ENCODE data around the gene CSRNP3. TPM values are rescaled to one million over a fixed set of nuclear protein-coding genes. Genes with fewer than 3 reads are reported as not detected.
"Not testable (repeated sequence)": the region's sequence is repeated elsewhere in the genome, so short reads cannot be mapped to it uniquely, and the experiment has no call there.

Gene CSRNP3
- total RNA-seq, 2 donors from 2014 or later: not detected

GRCh38 chr2:165651233-165651632 lies 181.7 kb downstream of the CSRNP3 start:
- H3K4me1 Mint-ChIP-seq (ENCODE audit: low read depth in 2 of 2): no peaks in the 10 kb centered on the region
- ATAC-seq (no peak), DNase-seq (ENCODE audit: low spot score) (no peak)

GRCh38 chr2:165655661-165656060 lies 186.2 kb downstream of the CSRNP3 start:
- H3K4me1 Mint-ChIP-seq (ENCODE audit: low read depth in 2 of 2): peaks cover 0 to 2% of the 10 kb centered on the region in 2 donors
- no peaks in the 10 kb centered on the region for H3K9me3 Mint-ChIP-seq
- no peak overlapping the region for H3K27ac Mint-ChIP-seq
- H3K4me3 Mint-ChIP-seq: no peak overlapping the region
- ATAC-seq (no peak), DNase-seq (ENCODE audit: low spot score) (no peak)
- no peaks in the 10 kb centered on the region for H3K36me3 Mint-ChIP-seq
- H3K27me3 Mint-ChIP-seq: peaks cover 9 to 15% of the 10 kb centered on the region in 2 donors

More at GRCh38 chr2:165651233-165651632, 181.7 kb downstream of the CSRNP3 start:
- Mint-ChIP-seq H3K27me3 (peaks cover 5 to 18% of the 10 kb centered on the region in 2 donors), H3K9me3 (no peaks in the 10 kb centered on the region), H3K4me3 (no peak overlapping the region), H3K27ac (no peak overlapping the region), H3K36me3 (no peaks in the 10 kb centered on the region)

- H3K36me3 Mint-ChIP-seq: no peaks in the 10 kb centered on the region
- H3K27me3 Mint-ChIP-seq: peaks cover 19 to 20% of the 10 kb centered on the region in 2 donors
- H3K27ac Mint-ChIP-seq: no peak overlapping the region
- ATAC-seq (no peak), DNase-seq (ENCODE audit: low spot score) (no peak)
- H3K4me3 Mint-ChIP-seq: no peak overlapping the region
- H3K4me1 Mint-ChIP-seq (ENCODE audit: low read depth in 2 of 2): peaks cover 0 to 2% of the 10 kb centered on the region in 2 donors
- H3K9me3 Mint-ChIP-seq: no peaks in the 10 kb centered on the region
Observed at GRCh38 chr2:165660361-165660760, 190.9 kb downstream of the CSRNP3 start.

- no peaks in the 10 kb centered on the region for H3K36me3 Mint-ChIP-seq
- ATAC-seq (no peak), DNase-seq (ENCODE audit: low spot score) (no peak)
- no peak overlapping the region for H3K4me3 Mint-ChIP-seq
- peaks cover 19 to 20% of the 10 kb centered on the region in 2 donors for H3K27me3 Mint-ChIP-seq
- peaks cover 0 to 2% of the 10 kb centered on the region in 2 donors for H3K4me1 Mint-ChIP-seq (ENCODE audit: low read depth in 2 of 2)
- no peak overlapping the region for H3K27ac Mint-ChIP-seq
- peaks cover 11% of the 10 kb centered on the region for H3K9me3 Mint-ChIP-seq
Observed at GRCh38 chr2:165662720-165663119, 193.2 kb downstream of the CSRNP3 start.

GRCh38 chr2:165665614-165666013 lies 196.1 kb downstream of the CSRNP3 start:
- no peaks in the 10 kb centered on the region for H3K36me3 Mint-ChIP-seq
- peaks cover 5 to 13% of the 10 kb centered on the region in 2 donors for H3K27me3 Mint-ChIP-seq
- no peak overlapping the region for H3K27ac Mint-ChIP-seq
- peaks cover 11% of the 10 kb centered on the region for H3K9me3 Mint-ChIP-seq
- no peak for DNase-seq (ENCODE audit: low spot score)
- no peaks in the 10 kb centered on the region for H3K4me1 Mint-ChIP-seq (ENCODE audit: low read depth in 2 of 2)
- H3K4me3 Mint-ChIP-seq: no peak overlapping the region
- ATAC-seq: no peak

DNA sequence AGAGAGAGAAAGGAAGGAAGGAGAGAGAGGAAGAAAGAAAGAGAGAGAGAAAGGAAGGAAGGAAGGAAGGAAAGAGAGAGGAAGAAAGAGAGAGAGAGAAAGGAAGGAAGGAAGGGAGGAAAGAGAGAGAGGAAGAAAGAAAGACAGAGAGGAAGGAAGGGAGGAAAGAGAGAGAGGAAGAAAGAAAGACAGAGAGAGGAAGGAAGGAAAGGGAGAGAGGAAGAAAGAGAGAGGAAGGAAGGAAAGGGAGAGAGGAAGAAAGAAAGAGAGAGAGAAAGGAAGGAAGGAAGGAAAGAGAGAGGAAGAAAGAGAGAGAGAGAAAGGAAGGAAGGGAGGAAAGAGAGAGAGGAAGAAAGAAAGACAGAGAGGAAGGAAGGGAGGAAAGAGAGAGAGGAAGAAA lies 196.6 kb downstream of the CSRNP3 start:
- Mint-ChIP-seq H3K9me3 (peaks cover 11% of the 10 kb centered on the region), H3K27me3 (peaks cover 5 to 13% of the 10 kb centered on the region in 2 donors)
- DNase-seq (ENCODE audit: low spot score); H3K4me3 Mint-ChIP-seq; H3K36me3 Mint-ChIP-seq; H3K27ac Mint-ChIP-seq; H3K4me1 Mint-ChIP-seq (ENCODE audit: low read depth in 2 of 2); ATAC-seq: not testable (repeated sequence)

- Mint-ChIP-seq H3K36me3 (no peaks in the 10 kb centered on the region), H3K27ac (no peak overlapping the region), H3K4me3 (no peak overlapping the region), H3K9me3 (peaks cover 11% of the 10 kb centered on the region), H3K27me3 (peaks cover 5 to 13% of the 10 kb centered on the region in 2 donors), H3K4me1 (ENCODE audit: low read depth in 2 of 2) (no peaks in the 10 kb centered on the region)
- DNase-seq (ENCODE audit: low spot score) (no peak), ATAC-seq (no peak)
Observed at GRCh38 chr2:165666605-165667004, 197.1 kb downstream of the CSRNP3 start.

- Mint-ChIP-seq H3K27ac (no peak overlapping the region), H3K4me1 (ENCODE audit: low read depth in 2 of 2) (no peaks in the 10 kb centered on the region), H3K36me3 (no peaks in the 10 kb centered on the region), H3K27me3 (peaks cover 5 to 16% of the 10 kb centered on the region in 2 donors), H3K9me3 (peaks cover 11% of the 10 kb centered on the region), H3K4me3 (no peak overlapping the region)
- no peak for DNase-seq (ENCODE audit: low spot score)
- no peak for ATAC-seq
Observed at GRCh38 chr2:165667375-165667774, 197.9 kb downstream of the CSRNP3 start.

- Mint-ChIP-seq H3K27me3 (peaks cover 0 to 10% of the 10 kb centered on the region in 2 donors), H3K4me1 (ENCODE audit: low read depth in 2 of 2) (no peaks in the 10 kb centered on the region), H3K4me3 (no peak overlapping the region), H3K27ac (no peak overlapping the region), H3K9me3 (no peaks in the 10 kb centered on the region), H3K36me3 (no peaks in the 10 kb centered on the region)
- DNase-seq (ENCODE audit: low spot score): no peak
- ATAC-seq: no peak
Observed at GRCh38 chr2:165674780-165675179, 205.3 kb downstream of the CSRNP3 start.

DNA sequence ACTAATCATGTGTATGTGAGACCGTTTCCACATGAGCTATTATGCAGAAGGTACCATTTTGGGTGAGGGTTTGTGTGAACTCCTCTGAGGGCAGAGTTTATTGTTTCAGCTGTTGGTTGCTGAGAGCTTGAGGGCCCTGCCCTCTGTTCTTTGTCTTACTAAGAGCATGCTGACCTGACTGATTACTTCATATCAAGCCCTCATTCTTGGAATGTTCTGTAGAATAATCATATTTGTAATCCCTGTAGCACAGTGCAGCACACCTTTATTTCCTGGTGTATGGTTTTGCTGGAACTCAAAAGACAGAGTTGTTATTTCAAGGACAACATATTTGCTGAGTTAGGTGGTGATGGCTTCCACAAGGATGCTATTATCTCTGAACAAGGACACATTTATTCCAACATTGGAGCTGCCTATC lies 206.1 kb downstream of the CSRNP3 start:
- Mint-ChIP-seq H3K4me1 (ENCODE audit: low read depth in 2 of 2) (no peaks in the 10 kb centered on the region), H3K9me3 (no peaks in the 10 kb centered on the region), H3K27ac (no peak overlapping the region), H3K4me3 (no peak overlapping the region), H3K36me3 (no peaks in the 10 kb centered on the region), H3K27me3 (peaks cover 0 to 10% of the 10 kb centered on the region in 2 donors)
- ATAC-seq (no peak), DNase-seq (ENCODE audit: low spot score) (no peak)

GRCh38 chr2:165678882-165679281 lies 209.4 kb downstream of the CSRNP3 start:
- no peak for DNase-seq (ENCODE audit: low spot score)
- H3K36me3 Mint-ChIP-seq: no peaks in the 10 kb centered on the region
- no peaks in the 10 kb centered on the region for H3K9me3 Mint-ChIP-seq
- no peaks in the 10 kb centered on the region for H3K4me1 Mint-ChIP-seq (ENCODE audit: low read depth in 2 of 2)
- no peak for ATAC-seq
- H3K27me3 Mint-ChIP-seq: peaks cover 7 to 13% of the 10 kb centered on the region in 2 donors
- no peak overlapping the region for H3K4me3 Mint-ChIP-seq
- H3K27ac Mint-ChIP-seq: no peak overlapping the region

DNA sequence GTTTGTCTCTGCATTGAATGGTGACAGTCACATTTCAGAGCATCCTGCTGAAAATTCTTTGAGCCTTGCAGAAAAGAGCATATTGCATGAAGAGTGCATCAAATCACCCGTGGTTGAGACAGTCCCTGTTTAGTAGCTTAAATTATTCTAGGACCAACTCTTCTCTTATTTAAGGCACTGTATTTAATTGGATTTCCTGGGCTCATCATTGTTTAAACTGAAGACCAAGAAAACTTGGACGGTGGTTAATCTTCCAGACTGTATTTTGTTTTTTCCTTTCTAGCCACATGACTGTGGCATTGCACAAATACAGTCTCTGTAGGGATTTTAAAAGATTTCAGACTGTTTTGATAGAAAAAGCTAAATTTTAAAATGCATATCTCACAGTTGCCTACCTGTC lies 210.1 kb downstream of the CSRNP3 start:
- H3K36me3 Mint-ChIP-seq: no peaks in the 10 kb centered on the region
- no peaks in the 10 kb centered on the region for H3K9me3 Mint-ChIP-seq
- no peaks in the 10 kb centered on the region for H3K4me1 Mint-ChIP-seq (ENCODE audit: low read depth in 2 of 2)
- no peak overlapping the region for H3K4me3 Mint-ChIP-seq
- H3K27me3 Mint-ChIP-seq: peaks cover 7 to 16% of the 10 kb centered on the region in 2 donors
- DNase-seq (ENCODE audit: low spot score): no peak
- H3K27ac Mint-ChIP-seq: no peak overlapping the region
- ATAC-seq: no peak

DNA sequence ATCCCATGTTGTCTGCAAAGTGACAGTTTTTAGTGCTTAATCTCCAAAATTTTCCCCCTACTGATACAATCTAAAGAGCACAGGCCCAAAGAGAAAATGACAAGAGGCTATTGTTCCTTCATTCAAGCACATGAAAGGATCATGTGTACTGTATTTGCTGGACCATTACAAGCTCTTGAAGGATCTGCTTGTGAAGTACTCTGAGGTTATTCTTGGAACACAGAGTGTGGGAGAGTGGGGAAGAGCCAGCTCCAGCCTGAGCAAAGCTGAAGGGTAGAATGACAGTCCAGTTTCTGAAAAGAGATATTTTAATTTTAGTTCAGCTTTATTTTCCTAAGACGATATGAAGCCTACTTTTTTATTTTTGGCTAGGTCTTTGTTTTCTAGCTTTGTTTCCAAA lies 212.3 kb downstream of the CSRNP3 start:
- H3K4me3 Mint-ChIP-seq: no peak overlapping the region
- no peaks in the 10 kb centered on the region for H3K4me1 Mint-ChIP-seq (ENCODE audit: low read depth in 2 of 2)
- no peaks in the 10 kb centered on the region for H3K9me3 Mint-ChIP-seq
- peaks cover 6 to 16% of the 10 kb centered on the region in 2 donors for H3K27me3 Mint-ChIP-seq
- DNase-seq (ENCODE audit: low spot score) (no peak), ATAC-seq (no peak)
- no peaks in the 10 kb centered on the region for H3K36me3 Mint-ChIP-seq
- no peak overlapping the region for H3K27ac Mint-ChIP-seq

- ATAC-seq (no peak), DNase-seq (ENCODE audit: low spot score) (no peak)
- Mint-ChIP-seq H3K4me1 (ENCODE audit: low read depth in 2 of 2) (no peaks in the 10 kb centered on the region), H3K4me3 (no peak overlapping the region), H3K27me3 (peaks cover 8 to 16% of the 10 kb centered on the region in 2 donors), H3K9me3 (no peaks in the 10 kb centered on the region), H3K27ac (no peak overlapping the region), H3K36me3 (no peaks in the 10 kb centered on the region)
Observed at GRCh38 chr2:165682546-165682945, 213.0 kb downstream of the CSRNP3 start.

- no peaks in the 10 kb centered on the region for H3K36me3 Mint-ChIP-seq
- peaks cover 3 to 13% of the 10 kb centered on the region in 2 donors for H3K27me3 Mint-ChIP-seq
- H3K27ac Mint-ChIP-seq: no peak overlapping the region
- H3K4me3 Mint-ChIP-seq: no peak overlapping the region
- DNase-seq (ENCODE audit: low spot score) (no peak), ATAC-seq (no peak)
- no peaks in the 10 kb centered on the region for H3K9me3 Mint-ChIP-seq
- no peaks in the 10 kb centered on the region for H3K4me1 Mint-ChIP-seq (ENCODE audit: low read depth in 2 of 2)
Observed at GRCh38 chr2:165686800-165687199, 217.3 kb downstream of the CSRNP3 start.

All from natural killer cell treated with Interleukin-12 subunit alpha and Interleukin-12 subunit beta and Interleukin-15 and Interleukin-18, amount 100 ng/mL, for 72 hours (primary cell).